ENCODE data around the gene SACS.
"Not testable (repeated sequence)": the region's sequence is repeated elsewhere in the genome, so short reads cannot be mapped to it uniquely, and the experiment has no call there.

Gene SACS

GRCh38 chr13:23348262-23349127, 85.0 kb downstream of the SACS start:
- H3K4me1 ChIP-seq (ENCODE audit: insufficient read depth, low read length), result no peaks in the 10 kb centered on the region
- H3K9me3 ChIP-seq (ENCODE audit: control insufficient read depth, insufficient read depth, low read length), result no peaks in the 10 kb centered on the region
- H3K36me3 ChIP-seq (ENCODE audit: insufficient read depth, low read length), result peaks cover 24% of the 10 kb centered on the region
- H3K9ac ChIP-seq (ENCODE audit: low read depth, low read length), result no peak overlapping the region

GRCh38 chr13:23347601-23348000, 85.9 kb downstream of the SACS start:
- Histone ChIP-seq H3K9ac (ENCODE audit: low read depth, low read length) (no peak overlapping the region), H3K9me3 (ENCODE audit: control insufficient read depth, insufficient read depth, low read length) (0 out of 2 replicates have a peak, but pooled peaks cover 3% of the 10 kb centered on the region), H3K36me3 (ENCODE audit: insufficient read depth, low read length) (peaks cover 16% of the 10 kb centered on the region), H3K4me1 (ENCODE audit: insufficient read depth, low read length) (no peaks in the 10 kb centered on the region)

- H3K36me3 ChIP-seq (ENCODE audit: insufficient read depth, low read length), result peaks cover 23% of the 10 kb centered on the region
- H3K9ac ChIP-seq (ENCODE audit: low read depth, low read length), result no peak overlapping the region
- no peaks in the 10 kb centered on the region for H3K4me1 ChIP-seq (ENCODE audit: insufficient read depth, low read length)
- H3K9me3 ChIP-seq (ENCODE audit: control insufficient read depth, insufficient read depth, low read length), result peaks cover 13% of the 10 kb centered on the region; the same call in 1 of the 2 replicates
Measured at GRCh38 chr13:23344931-23345595, 88.4 kb downstream of the SACS start.

GRCh38 chr13:23339225-23339624, 94.3 kb downstream of the SACS start:
- peaks cover 35% of the 10 kb centered on the region for H3K36me3 ChIP-seq (ENCODE audit: insufficient read depth, low read length)
- H3K9ac ChIP-seq (ENCODE audit: low read depth, low read length), result no peak overlapping the region
- H3K9me3 ChIP-seq (ENCODE audit: control insufficient read depth, insufficient read depth, low read length), result peaks cover 33% of the 10 kb centered on the region; the same call in 1 of the 2 replicates
- H3K4me1 ChIP-seq (ENCODE audit: insufficient read depth, low read length), result no peaks in the 10 kb centered on the region

- Histone ChIP-seq H3K4me1 (ENCODE audit: insufficient read depth, low read length) (no peaks in the 10 kb centered on the region), H3K9me3 (ENCODE audit: control insufficient read depth, insufficient read depth, low read length) (no peaks in the 10 kb centered on the region), H3K36me3 (ENCODE audit: insufficient read depth, low read length) (peaks cover 6% of the 10 kb centered on the region; the same call in 1 of the 2 replicates), H3K9ac (ENCODE audit: low read depth, low read length) (no peak overlapping the region)
Measured at GRCh38 chr13:23330356-23330755, 103.1 kb downstream of the SACS start.

GRCh38 chr13:23325191-23325590, 108.3 kb downstream of the SACS start:
- H3K4me1 ChIP-seq (ENCODE audit: insufficient read depth, low read length), result peaks cover 4% of the 10 kb centered on the region; the same call in 1 of the 2 replicates
- no peak overlapping the region for H3K9ac ChIP-seq (ENCODE audit: low read depth, low read length)
- H3K36me3 ChIP-seq (ENCODE audit: insufficient read depth, low read length), result peaks cover under 1% of the 10 kb centered on the region; the same call in 1 of the 2 replicates
- H3K9me3 ChIP-seq (ENCODE audit: control insufficient read depth, insufficient read depth, low read length), result no peaks in the 10 kb centered on the region

GRCh38 chr13:23323946-23324709, 109.4 kb downstream of the SACS start:
- Histone ChIP-seq H3K4me1 (ENCODE audit: insufficient read depth, low read length) (peaks cover 4% of the 10 kb centered on the region; the same call in 1 of the 2 replicates), H3K36me3 (ENCODE audit: insufficient read depth, low read length) (no peaks in the 10 kb centered on the region), H3K9ac (ENCODE audit: low read depth, low read length) (no peak overlapping the region; the same call in 1 of the 2 replicates), H3K9me3 (ENCODE audit: control insufficient read depth, insufficient read depth, low read length) (no peaks in the 10 kb centered on the region)

- Histone ChIP-seq H3K4me1 (ENCODE audit: insufficient read depth, low read length) (peaks cover 4% of the 10 kb centered on the region; the same call in 1 of the 2 replicates), H3K9me3 (ENCODE audit: control insufficient read depth, insufficient read depth, low read length) (no peaks in the 10 kb centered on the region), H3K36me3 (ENCODE audit: insufficient read depth, low read length) (no peaks in the 10 kb centered on the region), H3K9ac (ENCODE audit: low read depth, low read length) (no peak overlapping the region)
Measured at GRCh38 chr13:23322353-23323336, 110.9 kb downstream of the SACS start.

- no peak overlapping the region for H3K9ac ChIP-seq (ENCODE audit: low read depth, low read length)
- no peaks in the 10 kb centered on the region for H3K36me3 ChIP-seq (ENCODE audit: insufficient read depth, low read length)
- H3K9me3 ChIP-seq (ENCODE audit: control insufficient read depth, insufficient read depth, low read length), result no peaks in the 10 kb centered on the region
- H3K4me1 ChIP-seq (ENCODE audit: insufficient read depth, low read length), result peaks cover 4% of the 10 kb centered on the region; the same call in 1 of the 2 replicates
Measured at GRCh38 chr13:23321535-23322241, 111.8 kb downstream of the SACS start.

- Histone ChIP-seq H3K9ac (ENCODE audit: low read depth, low read length) (no peak overlapping the region), H3K36me3 (ENCODE audit: insufficient read depth, low read length) (no peaks in the 10 kb centered on the region), H3K4me1 (ENCODE audit: insufficient read depth, low read length) (peaks cover 4% of the 10 kb centered on the region; the same call in 1 of the 2 replicates), H3K9me3 (ENCODE audit: control insufficient read depth, insufficient read depth, low read length) (no peaks in the 10 kb centered on the region)
Measured at GRCh38 chr13:23320926-23321534, 112.5 kb downstream of the SACS start.

GRCh38 chr13:23319883-23320224, 113.6 kb downstream of the SACS start:
- no peak overlapping the region for H3K9ac ChIP-seq (ENCODE audit: low read depth, low read length)
- peaks cover 4% of the 10 kb centered on the region; the same call in 1 of the 2 replicates for H3K4me1 ChIP-seq (ENCODE audit: insufficient read depth, low read length)
- no peaks in the 10 kb centered on the region for H3K36me3 ChIP-seq (ENCODE audit: insufficient read depth, low read length)
- no peaks in the 10 kb centered on the region for H3K9me3 ChIP-seq (ENCODE audit: control insufficient read depth, insufficient read depth, low read length)

- not testable (repeated sequence) for H3K9me3 ChIP-seq (ENCODE audit: control insufficient read depth, insufficient read depth, low read length); H3K36me3 ChIP-seq (ENCODE audit: insufficient read depth, low read length); H3K4me1 ChIP-seq (ENCODE audit: insufficient read depth, low read length); H3K9ac ChIP-seq (ENCODE audit: low read depth, low read length)
Measured at GRCh38 chr13:23314837-23315236, 118.7 kb downstream of the SACS start.

GRCh38 chr13:23292586-23292985, 140.9 kb downstream of the SACS start:
- Histone ChIP-seq H3K4me1 (ENCODE audit: insufficient read depth, low read length) (no peaks in the 10 kb centered on the region), H3K9me3 (ENCODE audit: control insufficient read depth, insufficient read depth, low read length) (no peaks in the 10 kb centered on the region), H3K9ac (ENCODE audit: low read depth, low read length) (no peak overlapping the region), H3K36me3 (ENCODE audit: insufficient read depth, low read length) (no peaks in the 10 kb centered on the region)

Data from ES-I3 (cell line).